ENCODE measurements around the gene NCAN. TPM values are rescaled to one million over a fixed set of nuclear protein-coding genes. Genes with fewer than 3 reads are reported as not detected.

The NCAN gene
- total and polyA plus RNA-seq, 2 of the 4 experiments (the other 2 are of a cell fraction), result not detected

GRCh38 chr19:19167612-19168011 lies 44.1 kb upstream of the NCAN start:
- peaks cover 22% of the 10 kb centered on the region for H3K4me1 ChIP-seq (ENCODE audit: control insufficient read depth, insufficient read depth, low read length)
- in situ Hi-C loops (cut with MboI; ENCODE audit: low sequenced_read_pairs) (no loop called here), intact Hi-C loops (cut with micrococcal nuclease) (no loop called here), dilution Hi-C loops (cut with HindIII; ENCODE audit: low sequenced_read_pairs, unreplicated experiment) (no loop called here)
- CTCF ChIA-PET, result no interaction called here
- POLR2A ChIA-PET (ENCODE audit: unreplicated experiment), result interaction anchor here (0.6 kb wide), 1 partner anchor 22 kb away, joined by 4 read pairs; no protein-coding TSS in a partner anchor
- H3K18ac ChIP-seq (ENCODE audit: low read depth, low read length), result no peak overlapping the region
- H3K9me1 ChIP-seq (ENCODE audit: insufficient read depth, low read length), result peaks cover 11% of the 10 kb centered on the region
- no peak overlapping the region for H4K5ac ChIP-seq (ENCODE audit: low read depth, low read length)
- H2BK120ac ChIP-seq (ENCODE audit: low read depth, low read length), result no peak overlapping the region
- DNase-seq, result no peak
- H3K4me3 ChIP-seq (ENCODE audit: insufficient read depth, low read depth, low read length), result no peak overlapping the region
- no peak overlapping the region for H2BK5ac ChIP-seq (ENCODE audit: low read depth, low read length, poor library complexity, severe bottlenecking)
- no peaks in the 10 kb centered on the region for H4K20me1 ChIP-seq (ENCODE audit: insufficient read depth, low read length)
- no peak overlapping the region for H3K4me2 ChIP-seq (ENCODE audit: low read depth, low read length)
- TF ChIP-seq MAFK (IDR thresholded peaks at IDR 0.05; ENCODE audit: low read depth, low read length) (no peak), BHLHE40 (IDR thresholded peaks at IDR 0.05; ENCODE audit: low read depth, low read length) (no peak), CTCF (conservative IDR thresholded peaks at IDR 0.05; ENCODE audit: low read depth, low read length) (no peak), CHD1 (IDR thresholded peaks at IDR 0.05; ENCODE audit: low read depth, low read length) (no peak), RAD21 (IDR thresholded peaks at IDR 0.05; ENCODE audit: low read length) (no peak), RFX5 (IDR thresholded peaks at IDR 0.05; ENCODE audit: low read depth, low read length) (no peak), POLR2A (IDR thresholded peaks at IDR 0.05; ENCODE audit: low read depth, low read length) (no peak), USF2 (IDR thresholded peaks at IDR 0.05; ENCODE audit: low read depth, low read length) (no peak), CEBPB (IDR thresholded peaks at IDR 0.05; ENCODE audit: low read depth, low read length) (no peak), FOS (IDR thresholded peaks at IDR 0.05; ENCODE audit: low read depth, low read length) (no peak), ELK1 (IDR thresholded peaks at IDR 0.05; ENCODE audit: borderline replicate concordance, low read depth, low read length) (no peak), SMC3 (IDR thresholded peaks at IDR 0.05; ENCODE audit: low read depth, low read length) (no peak), MAZ (IDR thresholded peaks at IDR 0.05; ENCODE audit: borderline replicate concordance, low read depth, low read length) (no peak), RCOR1 (IDR thresholded peaks at IDR 0.05; ENCODE audit: insufficient replicate concordance, low read length) (no peak), MXI1 (IDR thresholded peaks at IDR 0.05; ENCODE audit: borderline replicate concordance, low read depth, low read length) (no peak), NFE2L2 (IDR thresholded peaks at IDR 0.05; ENCODE audit: low read depth, low read length) (no peak)
- no peaks in the 10 kb centered on the region for H3K9me3 ChIP-seq (ENCODE audit: control insufficient read depth, insufficient read depth, low read length)
- H4K91ac ChIP-seq (ENCODE audit: insufficient read depth, low read depth, low read length), result no peak overlapping the region
- no peak overlapping the region for H2BK15ac ChIP-seq (ENCODE audit: low read depth, low read length)
- H3K27me3 ChIP-seq (ENCODE audit: control insufficient read depth, insufficient read depth, low read length), result no peaks in the 10 kb centered on the region
- H2AFZ ChIP-seq (replicated peaks; ENCODE audit: low read length, poor library complexity), result no peak overlapping the region
- H2AK5ac ChIP-seq (ENCODE audit: low read depth, low read length), result no peak overlapping the region
- ATAC-seq (ENCODE audit: low read depth), result no peak
- no peaks in the 10 kb centered on the region for H3K79me1 ChIP-seq (ENCODE audit: low read depth in 1 of 2, low read length in 2 of 2)
- H4K8ac ChIP-seq (ENCODE audit: low read depth in 2 of 2, low read length in 2 of 2), result no peak overlapping the region
- H2BK20ac ChIP-seq (ENCODE audit: low read depth, low read length), result no peak overlapping the region
- 100% methylated on average over 1 of the region's 3 CpGs; no CpG with 5 or more reads in 1 of the 2 experiments for WGBS, 2 experiments (ENCODE audit: extremely low coverage in 2 of 2, insufficient read length in 1 of 2)
- H2AK9ac ChIP-seq (replicated peaks; ENCODE audit: low read depth, low read length, poor library complexity), result no peak overlapping the region
- no peak overlapping the region for H3K9ac ChIP-seq (ENCODE audit: low read depth, low read length)
- no peak overlapping the region for H3K4ac ChIP-seq (ENCODE audit: low read depth, low read length)
- no TSS peak for BruUV-seq (replicated peaks)
- H3K36me3 ChIP-seq (ENCODE audit: control insufficient read depth, insufficient read depth, low read length), result no peaks in the 10 kb centered on the region
- no peak overlapping the region for H3K23ac ChIP-seq (ENCODE audit: low read depth, low read length)
- H3K27ac ChIP-seq (ENCODE audit: insufficient read depth, low read length), result no peak overlapping the region
- H3K14ac ChIP-seq (replicated peaks; ENCODE audit: low read depth, low read length), result no peak overlapping the region
- no peak overlapping the region for H3K56ac ChIP-seq (ENCODE audit: extremely low read depth, insufficient read depth, low read length)
